ENCODE results near the gene P2RX4. TPM values are rescaled to one million over a fixed set of nuclear protein-coding genes. Genes with fewer than 3 reads are reported as not detected.

The P2RX4 gene
- total and polyA plus RNA-seq, 9 of the 15 experiments (the other 6 are each of a cell fraction or from before 2014, with no cell fraction given), result 6.6 to 21.5 (median 11.7) TPM

GRCh38 chr12:121209624-121210572 lies at the start of gene P2RX4 (continued):
- TF ChIP-seq RCOR1 (IDR thresholded peaks at IDR 0.05; ENCODE audit: borderline replicate concordance in 1 of 2, low read depth in 2 of 2, low read length in 2 of 2) (0 out of 4 replicates have a peak, but pooled peaks of 1 of the 2 experiments have one; percentile 22), SMAD1 (IDR thresholded peaks at IDR 0.05; ENCODE audit: low read depth, low read length, partially characterized antibody) (peak; percentile 18), BMI1 (IDR thresholded peaks at IDR 0.05; ENCODE audit: low read length) (no peak), SRSF3 (IDR thresholded peaks at IDR 0.05; ENCODE audit: insufficient read depth, low read length) (no peak), HMG20B (CRISPR knock-in tag; IDR thresholded peaks at IDR 0.05) (no peak), MEF2D (tag; conservative IDR thresholded peaks at IDR 0.05; ENCODE audit: low read depth) (no peak), NFRKB (IDR thresholded peaks at IDR 0.05; ENCODE audit: low read depth) (peak; percentile 32; the same call in 1 of the 2 replicates), POLR2G (IDR thresholded peaks at IDR 0.05; ENCODE audit: low read depth, low read length) (peak; percentile 100), FOS (IDR thresholded peaks at IDR 0.05; ENCODE audit: extremely low read depth, insufficient read length) (no peak), ZNF778 (CRISPR knock-in tag; IDR thresholded peaks at IDR 0.05) (no peak), CC2D1A (IDR thresholded peaks at IDR 0.05) (peak; percentile 38; the same call in 1 of the 2 replicates), SMARCB1 (IDR thresholded peaks at IDR 0.05; ENCODE audit: insufficient read length, low read depth) (no peak), HDAC2 (IDR thresholded peaks at IDR 0.05) (no peak), THRAP3 (IDR thresholded peaks at IDR 0.05; ENCODE audit: borderline replicate concordance) (0 out of 2 replicates have a peak, but pooled peaks have one; percentile 21), SIRT6 (IDR thresholded peaks at IDR 0.05; ENCODE audit: low read depth, low read length) (no peak), BCL6 (CRISPR knock-in tag; IDR thresholded peaks at IDR 0.05) (no peak), ZNF695 (CRISPR knock-in tag; IDR thresholded peaks at IDR 0.05) (no peak), SRF (CRISPR knock-in tag; IDR thresholded peaks at IDR 0.05) (no peak; a peak in 1 of 4 replicates), ZNF830 (CRISPR knock-in tag; IDR thresholded peaks at IDR 0.05) (no peak), GTF2A2 (tag; IDR thresholded peaks at IDR 0.05) (no peak)
- TF ChIP-seq, protein P1, sequence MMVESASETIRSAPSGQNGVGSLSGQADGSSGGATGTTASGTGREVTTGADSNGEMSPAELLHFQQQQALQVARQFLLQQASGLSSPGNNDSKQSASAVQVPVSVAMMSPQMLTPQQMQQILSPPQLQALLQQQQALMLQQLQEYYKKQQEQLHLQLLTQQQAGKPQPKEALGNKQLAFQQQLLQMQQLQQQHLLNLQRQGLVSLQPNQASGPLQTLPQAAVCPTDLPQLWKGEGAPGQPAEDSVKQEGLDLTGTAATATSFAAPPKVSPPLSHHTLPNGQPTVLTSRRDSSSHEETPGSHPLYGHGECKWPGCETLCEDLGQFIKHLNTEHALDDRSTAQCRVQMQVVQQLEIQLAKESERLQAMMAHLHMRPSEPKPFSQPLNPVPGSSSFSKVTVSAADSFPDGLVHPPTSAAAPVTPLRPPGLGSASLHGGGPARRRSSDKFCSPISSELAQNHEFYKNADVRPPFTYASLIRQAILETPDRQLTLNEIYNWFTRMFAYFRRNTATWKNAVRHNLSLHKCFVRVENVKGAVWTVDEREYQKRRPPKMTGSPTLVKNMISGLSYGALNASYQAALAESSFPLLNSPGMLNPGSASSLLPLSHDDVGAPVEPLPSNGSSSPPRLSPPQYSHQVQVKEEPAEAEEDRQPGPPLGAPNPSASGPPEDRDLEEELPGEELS (CRISPR knock-in tag; IDR thresholded peaks at IDR 0.05; ENCODE audit: borderline replicate concordance), result no peak; the same call in 1 of the 2 replicates
- TF ChIP-seq, protein P2, sequence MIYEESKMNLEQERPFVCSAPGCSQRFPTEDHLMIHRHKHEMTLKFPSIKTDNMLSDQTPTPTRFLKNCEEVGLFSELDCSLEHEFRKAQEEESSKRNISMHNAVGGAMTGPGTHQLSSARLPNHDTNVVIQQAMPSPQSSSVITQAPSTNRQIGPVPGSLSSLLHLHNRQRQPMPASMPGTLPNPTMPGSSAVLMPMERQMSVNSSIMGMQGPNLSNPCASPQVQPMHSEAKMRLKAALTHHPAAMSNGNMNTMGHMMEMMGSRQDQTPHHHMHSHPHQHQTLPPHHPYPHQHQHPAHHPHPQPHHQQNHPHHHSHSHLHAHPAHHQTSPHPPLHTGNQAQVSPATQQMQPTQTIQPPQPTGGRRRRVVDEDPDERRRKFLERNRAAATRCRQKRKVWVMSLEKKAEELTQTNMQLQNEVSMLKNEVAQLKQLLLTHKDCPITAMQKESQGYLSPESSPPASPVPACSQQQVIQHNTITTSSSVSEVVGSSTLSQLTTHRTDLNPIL (CRISPR knock-in tag; IDR thresholded peaks at IDR 0.05), result no peak
- TF ChIP-seq, protein P3, sequence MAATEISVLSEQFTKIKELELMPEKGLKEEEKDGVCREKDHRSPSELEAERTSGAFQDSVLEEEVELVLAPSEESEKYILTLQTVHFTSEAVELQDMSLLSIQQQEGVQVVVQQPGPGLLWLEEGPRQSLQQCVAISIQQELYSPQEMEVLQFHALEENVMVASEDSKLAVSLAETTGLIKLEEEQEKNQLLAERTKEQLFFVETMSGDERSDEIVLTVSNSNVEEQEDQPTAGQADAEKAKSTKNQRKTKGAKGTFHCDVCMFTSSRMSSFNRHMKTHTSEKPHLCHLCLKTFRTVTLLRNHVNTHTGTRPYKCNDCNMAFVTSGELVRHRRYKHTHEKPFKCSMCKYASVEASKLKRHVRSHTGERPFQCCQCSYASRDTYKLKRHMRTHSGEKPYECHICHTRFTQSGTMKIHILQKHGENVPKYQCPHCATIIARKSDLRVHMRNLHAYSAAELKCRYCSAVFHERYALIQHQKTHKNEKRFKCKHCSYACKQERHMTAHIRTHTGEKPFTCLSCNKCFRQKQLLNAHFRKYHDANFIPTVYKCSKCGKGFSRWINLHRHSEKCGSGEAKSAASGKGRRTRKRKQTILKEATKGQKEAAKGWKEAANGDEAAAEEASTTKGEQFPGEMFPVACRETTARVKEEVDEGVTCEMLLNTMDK (IDR thresholded peaks at IDR 0.05; ENCODE audit: borderline replicate concordance, insufficient read depth, low read depth, low read length, poor library complexity, severe bottlenecking), result peak; percentile 98
